Gastroesophageal sphincter (tissue), 4 donors: ENCODE data around the gene MRAP2. TPM values are rescaled to one million over a fixed set of nuclear protein-coding genes. Genes with fewer than 3 reads are reported as not detected.

Source experiments
- ATAC-seq: fragments of 150-250 bp; one replicate; pipeline ENCODE4 v1.9.1; 2016; ENCODE audit warnings: mild to moderate bottlenecking, moderate library complexity
- H3K27ac ChIP-seq, 4 donors: fragments of 200-600 bp; sonication (generic) in 3 of 4; 1 replicate in 3 of 4; 2 replicates in 1 of 4; pipeline ENCODE4 v1.5.1; 2016 to 2019
- H3K27me3 ChIP-seq: fragments of 200-600 bp; sonication (generic); one replicate; pipeline ENCODE4 v1.5.1; 2019
- H3K36me3 ChIP-seq, 2 donors: fragments of 200-600 bp; sonication (generic); one replicate each; pipeline ENCODE4 v1.5.1; 2019; ENCODE audit warnings: control low read depth in 1 of 2
- H3K4me1 ChIP-seq, 3 donors: fragments of 200-600 bp; sonication (generic); 1 replicate in 2 of 3; 2 replicates in 1 of 3; pipeline ENCODE4 v1.5.1; 2016 to 2019; ENCODE audit warnings: control low read depth in 2 of 3
- H3K4me3 ChIP-seq, 2 donors: fragments of 200-600 bp; sonication (generic); one replicate each; pipeline ENCODE4 v1.5.1; 2019; ENCODE audit warnings: mild to moderate bottlenecking in 1 of 2, moderate library complexity in 1 of 2
- H3K9me3 ChIP-seq, 3 donors: fragments of 200-600 bp; sonication (generic); one replicate each; pipeline ENCODE4 v1.5.1; 2017 to 2019; ENCODE audit warnings: control low read depth in 2 of 3
- CTCF ChIP-seq, 4 experiments: fragments of 200-600 bp in 2 of 4; fragments of 450-650 bp in 2 of 4; sonication (generic) in 1 of 4; IDR thresholded peaks; one replicate each; pipeline ENCODE4 v1.5.1; 2017 to 2019; ENCODE audit warnings: antibody characterized with exemption in 4 of 4, mild to moderate bottlenecking in 2 of 4, moderate library complexity in 2 of 4
- EP300 ChIP-seq: sonication (generic); formaldehyde crosslinking; IDR thresholded peaks from one replicate; pipeline ENCODE4 v1.6.1; 2017; ENCODE audit warnings: antibody characterized with exemption, mild to moderate bottlenecking
- POLR2A ChIP-seq, 2 donors: fragments of 450-650 bp; IDR thresholded peaks; one replicate each; pipeline ENCODE4 v1.6.1; 2017; ENCODE audit warnings: antibody characterized with exemption in 2 of 2, mild to moderate bottlenecking in 2 of 2, moderate library complexity in 1 of 2
- POLR2AphosphoS5 ChIP-seq: sonication (generic); formaldehyde crosslinking; IDR thresholded peaks from one replicate; pipeline ENCODE4 v1.6.1; 2017; ENCODE audit warnings: antibody characterized with exemption
- WGBS, 2 donors: methylation state at CpG; one replicate each; pipeline ENCODE4 v1.1.5; 2018; ENCODE audit warnings: low coverage in 1 of 2; 5-methylcytosine and 5-hydroxymethylcytosine counted together
- total RNA-seq, 4 donors: library from RNA; depleted of rRNA; stranded (reverse); fragments of >200 nt; gene quantifications; one replicate each; pipeline ENCODE4 v1.1.0, GENCODE V29; 2016

MRAP2 gene
- total RNA-seq, 4 donors from 2014 or later = 0.27 to 1.7 (median 1.2) TPM; not detected in 1

- peaks cover 0 to 63% of the 10 kb centered on the region in 2 donors for H3K36me3 ChIP-seq
Observed at GRCh38 chr6:84136364-84137050, 102.9 kb downstream of the MRAP2 start.

GRCh38 chr6:84137051-84137375, 103.4 kb downstream of the MRAP2 start:
- Histone ChIP-seq H3K27ac (no peak overlapping the region), H3K4me3 (no peak overlapping the region), H3K27me3 (no peaks in the 10 kb centered on the region), H3K9me3 (peaks cover 0 to 9% (median 0%) of the 10 kb centered on the region in 3 donors), H3K4me1 (no peaks in the 10 kb centered on the region), H3K36me3 (peaks cover 0 to 63% of the 10 kb centered on the region in 2 donors)
- 56 to 72% methylated on average over 4 to 5 of the region's 5 CpGs for WGBS, 2 donors
- no peak for ATAC-seq
- no peak for TF ChIP-seq POLR2AphosphoS5
- no peak for TF ChIP-seq EP300
- TF ChIP-seq CTCF (IDR thresholded peaks at IDR 0.05) = no peak
- no peak for TF ChIP-seq POLR2A (IDR thresholded peaks at IDR 0.05)

More at GRCh38 chr6:84136364-84137050, 102.9 kb downstream of the MRAP2 start:
- 60 to 75% methylated on average over 1 to 4 of the region's 4 CpGs for WGBS, 2 donors
- ATAC-seq = no peak
- no peak overlapping the region for H3K4me3 ChIP-seq
- H3K4me1 ChIP-seq = no peaks in the 10 kb centered on the region
- H3K27me3 ChIP-seq = no peaks in the 10 kb centered on the region
- H3K27ac ChIP-seq = no peak overlapping the region
- TF ChIP-seq POLR2A (IDR thresholded peaks at IDR 0.05) (no peak), EP300 (no peak), CTCF (IDR thresholded peaks at IDR 0.05) (no peak), POLR2AphosphoS5 (no peak)
- H3K9me3 ChIP-seq = peaks cover 0 to 9% (median 0%) of the 10 kb centered on the region in 3 donors

GRCh38 chr6:84137989-84138575, 104.5 kb downstream of the MRAP2 start:
- H3K27ac ChIP-seq = no peak overlapping the region
- no peaks in the 10 kb centered on the region for H3K27me3 ChIP-seq
- peaks cover 0 to 9% (median 0%) of the 10 kb centered on the region in 3 donors for H3K9me3 ChIP-seq
- WGBS, 2 donors = 80 to 100% methylated on average over 1 to 2 of the region's 2 CpGs
- TF ChIP-seq POLR2A (IDR thresholded peaks at IDR 0.05) (no peak), POLR2AphosphoS5 (no peak), CTCF (IDR thresholded peaks at IDR 0.05) (no peak), EP300 (no peak)
- no peak for ATAC-seq
- H3K4me3 ChIP-seq = no peak overlapping the region
- peaks cover 0 to 59% of the 10 kb centered on the region in 2 donors for H3K36me3 ChIP-seq
- no peaks in the 10 kb centered on the region for H3K4me1 ChIP-seq

GRCh38 chr6:84139311-84139710, 105.7 kb downstream of the MRAP2 start:
- Histone ChIP-seq H3K4me3 (no peak overlapping the region), H3K9me3 (no peaks in the 10 kb centered on the region), H3K27ac (no peak overlapping the region), H3K4me1 (no peaks in the 10 kb centered on the region), H3K27me3 (no peaks in the 10 kb centered on the region), H3K36me3 (peaks cover 0 to 47% of the 10 kb centered on the region in 2 donors)
- ATAC-seq = no peak
- TF ChIP-seq EP300 (no peak), POLR2AphosphoS5 (no peak), POLR2A (IDR thresholded peaks at IDR 0.05) (no peak), CTCF (IDR thresholded peaks at IDR 0.05) (no peak)

Other genes with a start within 250 kb of the MRAP2 start
- 1 to 10 TPM in 1 of 4 donors, not detected in 3; 2.3 TPM for gene RIPPLY2, start 180.4 kb upstream of the MRAP2 start, total RNA-seq
- gene CYB5R4, start 174.1 kb upstream of the MRAP2 start, total RNA-seq = 10 to 100 TPM; 16.0 to 32.4 (median 20.8) TPM
- gene CEP162, start 193.9 kb downstream of the MRAP2 start, total RNA-seq = 10 to 100 TPM in 2 of 4 donors, 1 to 10 TPM in 2; 5.2 to 19.0 (median 9.5) TPM